Natural killer cell (primary cell): Measurements from ENCODE around the gene FBXO31. TPM values are rescaled to one million over a fixed set of nuclear protein-coding genes. Genes with fewer than 3 reads are reported as not detected.
A peak's percentile ranks its signal among the peaks of the same experiment; 100 is the strongest.

Source experiments
- ATAC-seq, 3 donors: fragments of 150-1000 bp in 2 of 3; fragments of 200-7000 bp in 1 of 3; cut with Tn5 transposase; 1 replicate in 1 of 3; 2 replicates in 2 of 3; pipeline ENCODE4 v1.10.0; 2021; ENCODE audit warnings: mild to moderate bottlenecking in 2 of 3, moderate library complexity in 2 of 3
- DNase-seq, 2 donors: peaks; one replicate each; pipeline versions ENCODE4 v3.0.0 to v3.0.0-alpha.2; 2013 to 2021; ENCODE audit warnings: mixed read lengths in 1 of 2
- H3K27ac ChIP-seq: one replicate; pipeline ENCODE4 v1.5.1; 2013; ENCODE audit warnings: mild to moderate bottlenecking, low read length
- H3K27me3 ChIP-seq: one replicate; pipeline ENCODE4 v1.6.1; 2013; ENCODE audit warnings: low read length; ENCODE audit not compliant: control insufficient read depth, insufficient read depth
- H3K36me3 ChIP-seq: one replicate; pipeline ENCODE4 v1.6.1; 2013; ENCODE audit warnings: low read length; ENCODE audit not compliant: control insufficient read depth, insufficient read depth
- H3K4me1 ChIP-seq: one replicate; pipeline ENCODE4 v1.6.1; 2013; ENCODE audit warnings: low read length; ENCODE audit not compliant: control insufficient read depth, insufficient read depth
- H3K4me3 ChIP-seq: one replicate; pipeline ENCODE4 v1.5.1; 2013; ENCODE audit warnings: low read length
- H3K9me3 ChIP-seq: one replicate; pipeline ENCODE4 v1.6.1; 2013; ENCODE audit warnings: low read length; ENCODE audit not compliant: control insufficient read depth, insufficient read depth
- H3K27ac Mint-ChIP-seq, 2 donors: one replicate each; pipeline ENCODE4 v1.8.0; 2022; ENCODE audit warnings: mild to moderate bottlenecking in 2 of 2, mixed read lengths in 2 of 2, moderate library complexity in 1 of 2
- H3K27me3 Mint-ChIP-seq, 2 donors: one replicate each; pipeline ENCODE4 v1.8.0; 2022; ENCODE audit warnings: low read depth in 2 of 2, mixed read lengths in 2 of 2
- H3K36me3 Mint-ChIP-seq: one replicate; pipeline ENCODE4 v1.8.0; 2022; ENCODE audit warnings: mixed read lengths
- H3K4me1 Mint-ChIP-seq, 2 donors: one replicate each; pipeline ENCODE4 v1.8.0; 2022; ENCODE audit warnings: mixed read lengths in 2 of 2
- H3K4me3 Mint-ChIP-seq: one replicate; pipeline ENCODE4 v1.8.0; 2022; ENCODE audit warnings: mild to moderate bottlenecking, moderate library complexity, mixed read lengths
- H3K9me3 Mint-ChIP-seq, 2 donors: one replicate each; pipeline ENCODE4 v1.8.0; 2022; ENCODE audit warnings: mixed read lengths in 2 of 2
- WGBS: methylation state at CpG from one replicate; pipeline ENCODE4 v1.1.7; 2013; ENCODE audit warnings: missing lambda C conversion rate; ENCODE audit not compliant: insufficient coverage; 5-methylcytosine and 5-hydroxymethylcytosine counted together
- intact Hi-C: fragments of 100-400 bp; cut with micrococcal nuclease; formaldehyde crosslinking; loops from one replicate; pipeline ENCODE4 v1.14.2; 2022
- total RNA-seq, 4 donors: library from RNA; stranded (reverse); fragments of 120-200 nt in 1 of 4; gene quantifications; one replicate each; pipeline versions ENCODE4 v1.2.3 to v1.2.4, GENCODE V29; 2013 to 2022
- TF ChIP-seq, protein P1 (sequence below): fragments of 200-600 bp; IDR thresholded peaks from one replicate; pipeline ENCODE4 v1.8.0; 2022; ENCODE audit warnings: antibody characterized with exemption

Gene FBXO31
- total RNA-seq, 3 donors from 2014 or later (not counting 1 experiment from before 2014, with no cell fraction given), result 32.2 to 47.2 (median 37.6) TPM

GRCh38 chr16:87371261-87371866, 12.2 kb downstream of the FBXO31 start:
- 85% methylated on average over 20 of the region's 20 CpGs for WGBS
- Histone ChIP-seq H3K27ac (no peak overlapping the region), H3K36me3 (no peaks in the 10 kb centered on the region), H3K4me1 (peaks cover 15% of the 10 kb centered on the region), H3K27me3 (no peaks in the 10 kb centered on the region), H3K9me3 (no peaks in the 10 kb centered on the region), H3K4me3 (no peak overlapping the region)
- TF ChIP-seq, protein P1, sequence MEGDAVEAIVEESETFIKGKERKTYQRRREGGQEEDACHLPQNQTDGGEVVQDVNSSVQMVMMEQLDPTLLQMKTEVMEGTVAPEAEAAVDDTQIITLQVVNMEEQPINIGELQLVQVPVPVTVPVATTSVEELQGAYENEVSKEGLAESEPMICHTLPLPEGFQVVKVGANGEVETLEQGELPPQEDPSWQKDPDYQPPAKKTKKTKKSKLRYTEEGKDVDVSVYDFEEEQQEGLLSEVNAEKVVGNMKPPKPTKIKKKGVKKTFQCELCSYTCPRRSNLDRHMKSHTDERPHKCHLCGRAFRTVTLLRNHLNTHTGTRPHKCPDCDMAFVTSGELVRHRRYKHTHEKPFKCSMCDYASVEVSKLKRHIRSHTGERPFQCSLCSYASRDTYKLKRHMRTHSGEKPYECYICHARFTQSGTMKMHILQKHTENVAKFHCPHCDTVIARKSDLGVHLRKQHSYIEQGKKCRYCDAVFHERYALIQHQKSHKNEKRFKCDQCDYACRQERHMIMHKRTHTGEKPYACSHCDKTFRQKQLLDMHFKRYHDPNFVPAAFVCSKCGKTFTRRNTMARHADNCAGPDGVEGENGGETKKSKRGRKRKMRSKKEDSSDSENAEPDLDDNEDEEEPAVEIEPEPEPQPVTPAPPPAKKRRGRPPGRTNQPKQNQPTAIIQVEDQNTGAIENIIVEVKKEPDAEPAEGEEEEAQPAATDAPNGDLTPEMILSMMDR, result no peak
- H3K4me3 Mint-ChIP-seq, result peak overlapping the region; percentile 57
- no peaks in the 10 kb centered on the region for H3K27me3 Mint-ChIP-seq
- DNase-seq (no peak), ATAC-seq (peak; percentile 77 to 92 (median 85))
- intact Hi-C loops, result no loop called here
- peak overlapping the region; percentile 69 to 89 for H3K27ac Mint-ChIP-seq
- no peaks in the 10 kb centered on the region for H3K36me3 Mint-ChIP-seq
- peaks cover 26 to 42% of the 10 kb centered on the region in 2 donors for H3K4me1 Mint-ChIP-seq
- no peaks in the 10 kb centered on the region for H3K9me3 Mint-ChIP-seq

DNA sequence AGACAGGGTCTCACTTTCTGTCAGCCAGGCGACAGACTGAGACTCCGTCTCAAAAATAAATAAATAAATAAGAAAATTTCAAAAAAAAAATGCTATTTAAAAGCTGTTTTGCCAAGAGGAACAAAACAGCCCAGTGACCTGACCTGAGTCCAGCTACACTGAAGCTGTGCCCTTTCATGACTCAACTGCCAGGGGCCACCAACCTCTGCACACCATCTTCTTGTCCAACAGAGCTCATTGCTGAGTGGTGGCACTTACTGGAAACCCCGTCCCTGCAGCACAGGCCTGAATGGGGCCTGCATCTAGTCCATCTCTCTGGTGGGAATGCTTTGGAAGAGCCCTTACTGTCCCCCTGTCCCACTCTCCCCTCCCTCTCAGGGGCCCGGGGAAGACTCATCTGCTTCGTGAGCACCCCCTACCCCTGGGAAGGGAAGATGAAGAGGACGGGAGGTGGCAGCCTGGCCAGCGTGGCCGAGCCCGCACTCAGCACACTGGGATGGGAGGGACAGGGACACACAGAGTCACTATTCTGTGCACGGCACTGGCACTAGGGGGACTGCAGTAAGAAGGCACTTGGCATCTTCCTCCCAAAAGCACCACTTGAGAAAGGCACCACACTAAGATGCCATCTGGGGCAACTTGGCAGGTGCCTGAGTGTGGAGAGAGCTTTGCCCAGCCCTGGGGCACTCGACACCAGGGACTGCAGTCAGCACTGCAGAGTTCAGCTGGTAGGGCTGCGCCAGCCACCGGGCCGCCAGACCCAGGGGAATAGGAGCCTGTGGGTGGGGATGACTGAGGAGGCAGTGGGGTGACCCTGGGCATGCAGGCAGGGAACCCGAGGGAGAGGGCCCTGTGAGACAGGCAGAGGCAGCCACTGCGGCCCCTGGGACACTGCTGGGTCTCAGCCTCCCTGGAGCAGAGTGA, 13.5 kb downstream of the FBXO31 start:
- H3K9me3 Mint-ChIP-seq, result no peaks in the 10 kb centered on the region
- TF ChIP-seq, protein P1, result no peak
- peaks cover 15% of the 10 kb centered on the region for H3K4me1 ChIP-seq
- H3K9me3 ChIP-seq, result no peaks in the 10 kb centered on the region
- no peak overlapping the region for H3K4me3 Mint-ChIP-seq
- no peak for ATAC-seq
- no peak overlapping the region for H3K27ac Mint-ChIP-seq
- no peak for DNase-seq
- no peaks in the 10 kb centered on the region for H3K27me3 ChIP-seq
- peaks cover 20 to 39% of the 10 kb centered on the region in 2 donors for H3K4me1 Mint-ChIP-seq
- intact Hi-C loops, result no loop called here
- H3K36me3 Mint-ChIP-seq, result no peaks in the 10 kb centered on the region
- WGBS, result 90% methylated on average over 13 of the region's 16 CpGs
- no peaks in the 10 kb centered on the region for H3K36me3 ChIP-seq
- no peak overlapping the region for H3K27ac ChIP-seq
- no peak overlapping the region for H3K4me3 ChIP-seq
- H3K27me3 Mint-ChIP-seq, result no peaks in the 10 kb centered on the region

DNA sequence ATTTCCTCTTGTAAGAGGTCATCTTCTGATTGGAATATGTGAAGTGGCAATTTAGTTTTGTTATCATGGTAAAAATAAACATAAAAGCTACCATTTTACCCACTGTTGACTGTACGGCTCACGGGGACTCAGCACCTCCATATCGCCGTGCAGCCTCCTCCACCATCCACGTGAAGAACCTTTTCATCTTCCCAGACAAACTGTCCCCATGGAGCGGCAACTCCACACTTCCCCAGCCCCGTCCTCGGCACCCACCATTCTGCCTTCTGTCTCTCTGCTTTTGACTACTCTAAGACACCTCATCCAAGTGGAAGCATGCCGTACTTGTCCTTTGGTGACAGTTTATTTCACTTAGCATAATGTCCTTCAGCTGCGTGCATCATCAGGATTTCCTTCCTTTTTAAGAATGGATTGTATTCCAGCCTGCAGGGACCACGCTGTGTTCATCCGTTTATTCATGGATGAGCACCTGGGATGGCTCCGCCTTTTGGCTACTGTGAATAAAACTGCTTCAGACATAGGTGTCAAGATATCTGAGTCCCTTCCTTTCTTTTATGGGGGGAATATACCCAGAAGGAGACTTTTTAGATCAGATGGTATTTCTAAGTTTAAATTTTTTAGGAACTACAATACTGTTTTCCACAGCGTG, 14.3 kb downstream of the FBXO31 start:
- H3K4me3 Mint-ChIP-seq, result no peak overlapping the region
- DNase-seq, result no peak
- H3K4me3 ChIP-seq, result no peak overlapping the region
- H3K9me3 ChIP-seq, result no peaks in the 10 kb centered on the region
- H3K36me3 ChIP-seq, result no peaks in the 10 kb centered on the region
- peak overlapping the region in 1 of 2 donors; percentile 22 for H3K27ac Mint-ChIP-seq
- H3K36me3 Mint-ChIP-seq, result no peaks in the 10 kb centered on the region
- WGBS, result 97% methylated on average over 13 of the region's 14 CpGs
- H3K9me3 Mint-ChIP-seq, result no peaks in the 10 kb centered on the region
- H3K4me1 ChIP-seq, result peaks cover 20% of the 10 kb centered on the region
- no peak overlapping the region for H3K27ac ChIP-seq
- TF ChIP-seq, protein P1, result no peak
- no peaks in the 10 kb centered on the region for H3K27me3 ChIP-seq
- peaks cover 28 to 47% of the 10 kb centered on the region in 2 donors for H3K4me1 Mint-ChIP-seq
- intact Hi-C loops, result no loop called here
- H3K27me3 Mint-ChIP-seq, result no peaks in the 10 kb centered on the region
- ATAC-seq, result no peak
